OCI-LY1 (cell line): ENCODE results near the gene STPG4.
"Not testable (repeated sequence)": the region's sequence is repeated elsewhere in the genome, so short reads cannot be mapped to it uniquely, and the experiment has no call there.

Experiments
- H2AFZ ChIP-seq: fragments of 200-600 bp; sonication (generic), shearing (Covaris generic); 2 replicates; pipeline ENCODE4 v1.6.0; 2014; ENCODE audit warnings: antibody characterized with exemption, mild to moderate bottlenecking, low read length
- H3F3A ChIP-seq: fragments of 200-600 bp; sonication (generic), shearing (Covaris generic); 2 replicates; pipeline ENCODE4 v1.6.0; 2014; ENCODE audit warnings: mild to moderate bottlenecking, antibody characterized with exemption, low read length, moderate library complexity; ENCODE audit not compliant: insufficient read depth
- H3K27ac ChIP-seq: fragments of 200-600 bp; sonication (generic); 2 replicates; pipeline ENCODE4 v1.5.1; 2014; ENCODE audit warnings: low read length, mixed run types, mild to moderate bottlenecking, low read depth; ENCODE audit not compliant: poor library complexity, severe bottlenecking
- H3K27me3 ChIP-seq: fragments of 200-600 bp; sonication (generic); 2 replicates; pipeline ENCODE4 v1.6.0; 2014; ENCODE audit warnings: antibody characterized with exemption, mild to moderate bottlenecking, low read length, moderate library complexity; ENCODE audit not compliant: insufficient read depth
- H3K36me3 ChIP-seq: fragments of 200-600 bp; sonication (generic); 2 replicates; pipeline ENCODE4 v1.6.1; 2014; ENCODE audit warnings: mild to moderate bottlenecking, antibody characterized with exemption, low read length, moderate library complexity, mixed read lengths; ENCODE audit not compliant: insufficient read depth
- H3K4me1 ChIP-seq: fragments of 200-600 bp; sonication (generic); 2 replicates; pipeline ENCODE4 v1.5.1; 2014; ENCODE audit warnings: mild to moderate bottlenecking, low read length, moderate library complexity; ENCODE audit not compliant: insufficient read depth, severe bottlenecking
- H3K4me2 ChIP-seq: fragments of 200-600 bp; sonication (generic), shearing (Covaris generic); 2 replicates; pipeline ENCODE4 v1.6.1; 2014; ENCODE audit warnings: low read length
- H3K4me3 ChIP-seq: fragments of 200-600 bp; sonication (generic); 2 replicates; pipeline ENCODE4 v1.5.1; 2014; ENCODE audit warnings: low read length, low read depth, mild to moderate bottlenecking, mixed read lengths; ENCODE audit not compliant: poor library complexity, severe bottlenecking
- H3K79me2 ChIP-seq: fragments of 200-600 bp; shearing (Covaris generic); 2 replicates; pipeline ENCODE4 v1.6.1; 2016; ENCODE audit warnings: mixed run types, low read length, mixed read lengths; ENCODE audit not compliant: insufficient read depth
- H3K9ac ChIP-seq: fragments of 200-600 bp; sonication (generic), shearing (Covaris generic); 2 replicates; pipeline ENCODE4 v1.6.1; 2014; ENCODE audit warnings: mild to moderate bottlenecking, low read length, mixed read lengths
- H3K9me2 ChIP-seq: fragments of 200-600 bp; sonication (generic), shearing (Covaris generic); 2 replicates; pipeline ENCODE4 v1.6.1; 2014; ENCODE audit warnings: low read depth, mild to moderate bottlenecking, low read length, mixed read lengths
- H3K9me3 ChIP-seq: fragments of 200-600 bp; shearing (Covaris generic); 2 replicates; pipeline ENCODE4 v1.6.1; 2014; ENCODE audit warnings: low read length, mixed read lengths
- H4K20me1 ChIP-seq: fragments of 200-600 bp; sonication (generic), shearing (Covaris generic); 2 replicates; pipeline ENCODE4 v1.6.0; 2016; ENCODE audit warnings: mild to moderate bottlenecking, low read length; ENCODE audit not compliant: insufficient read depth
- EZH2 ChIP-seq: fragments of 200-600 bp; sonication (generic), shearing (Covaris generic); IDR thresholded peaks from 2 replicates; pipeline ENCODE4 v1.8.0; 2017; ENCODE audit warnings: borderline replicate concordance, mixed run types, mild to moderate bottlenecking, antibody characterized with exemption, low read length, moderate library complexity, mixed read lengths
- TF ChIP-seq, protein P1 (sequence below): fragments of 200-600 bp; sonication (generic), shearing (Covaris generic); IDR thresholded peaks from 2 replicates; pipeline ENCODE4 v1.5.1; 2017; ENCODE audit warnings: mild to moderate bottlenecking, antibody characterized with exemption, low read length, moderate library complexity, mixed read lengths

Gene STPG4

DNA sequence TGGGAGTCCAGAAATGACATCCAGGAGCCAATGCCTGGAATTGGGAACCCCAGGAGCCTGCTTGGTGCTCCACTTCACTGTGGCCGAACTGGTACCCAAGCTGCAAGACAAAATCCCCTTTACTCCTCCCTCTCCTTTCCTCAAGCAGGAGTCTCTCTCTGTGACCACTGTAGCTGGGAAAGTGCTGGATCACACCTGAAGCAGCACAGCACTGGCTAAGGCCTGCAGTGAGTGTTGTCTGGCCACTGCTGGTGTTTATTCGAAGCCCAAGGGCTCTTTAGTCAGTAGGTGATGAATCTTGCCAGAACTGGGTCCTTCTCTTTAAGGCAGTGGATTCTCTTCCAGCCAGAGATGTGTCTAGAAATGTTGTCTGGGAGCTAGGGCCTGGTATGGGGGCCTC lies 26.4 kb downstream of the STPG4 start:
- Histone ChIP-seq H3K4me1 (no peaks in the 10 kb centered on the region), H3K4me3 (no peak overlapping the region), H3F3A (no peaks in the 10 kb centered on the region), H4K20me1 (no peaks in the 10 kb centered on the region), H3K9me3 (no peaks in the 10 kb centered on the region), H3K27me3 (no peaks in the 10 kb centered on the region), H3K4me2 (no peak overlapping the region), H3K9me2 (no peaks in the 10 kb centered on the region), H2AFZ (no peak overlapping the region), H3K36me3 (no peaks in the 10 kb centered on the region; the same call in 1 of the 2 replicates), H3K9ac (no peak overlapping the region), H3K79me2 (no peaks in the 10 kb centered on the region), H3K27ac (no peak overlapping the region)
- TF ChIP-seq, protein P1, sequence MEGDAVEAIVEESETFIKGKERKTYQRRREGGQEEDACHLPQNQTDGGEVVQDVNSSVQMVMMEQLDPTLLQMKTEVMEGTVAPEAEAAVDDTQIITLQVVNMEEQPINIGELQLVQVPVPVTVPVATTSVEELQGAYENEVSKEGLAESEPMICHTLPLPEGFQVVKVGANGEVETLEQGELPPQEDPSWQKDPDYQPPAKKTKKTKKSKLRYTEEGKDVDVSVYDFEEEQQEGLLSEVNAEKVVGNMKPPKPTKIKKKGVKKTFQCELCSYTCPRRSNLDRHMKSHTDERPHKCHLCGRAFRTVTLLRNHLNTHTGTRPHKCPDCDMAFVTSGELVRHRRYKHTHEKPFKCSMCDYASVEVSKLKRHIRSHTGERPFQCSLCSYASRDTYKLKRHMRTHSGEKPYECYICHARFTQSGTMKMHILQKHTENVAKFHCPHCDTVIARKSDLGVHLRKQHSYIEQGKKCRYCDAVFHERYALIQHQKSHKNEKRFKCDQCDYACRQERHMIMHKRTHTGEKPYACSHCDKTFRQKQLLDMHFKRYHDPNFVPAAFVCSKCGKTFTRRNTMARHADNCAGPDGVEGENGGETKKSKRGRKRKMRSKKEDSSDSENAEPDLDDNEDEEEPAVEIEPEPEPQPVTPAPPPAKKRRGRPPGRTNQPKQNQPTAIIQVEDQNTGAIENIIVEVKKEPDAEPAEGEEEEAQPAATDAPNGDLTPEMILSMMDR: no peak
- no peak for TF ChIP-seq EZH2

DNA sequence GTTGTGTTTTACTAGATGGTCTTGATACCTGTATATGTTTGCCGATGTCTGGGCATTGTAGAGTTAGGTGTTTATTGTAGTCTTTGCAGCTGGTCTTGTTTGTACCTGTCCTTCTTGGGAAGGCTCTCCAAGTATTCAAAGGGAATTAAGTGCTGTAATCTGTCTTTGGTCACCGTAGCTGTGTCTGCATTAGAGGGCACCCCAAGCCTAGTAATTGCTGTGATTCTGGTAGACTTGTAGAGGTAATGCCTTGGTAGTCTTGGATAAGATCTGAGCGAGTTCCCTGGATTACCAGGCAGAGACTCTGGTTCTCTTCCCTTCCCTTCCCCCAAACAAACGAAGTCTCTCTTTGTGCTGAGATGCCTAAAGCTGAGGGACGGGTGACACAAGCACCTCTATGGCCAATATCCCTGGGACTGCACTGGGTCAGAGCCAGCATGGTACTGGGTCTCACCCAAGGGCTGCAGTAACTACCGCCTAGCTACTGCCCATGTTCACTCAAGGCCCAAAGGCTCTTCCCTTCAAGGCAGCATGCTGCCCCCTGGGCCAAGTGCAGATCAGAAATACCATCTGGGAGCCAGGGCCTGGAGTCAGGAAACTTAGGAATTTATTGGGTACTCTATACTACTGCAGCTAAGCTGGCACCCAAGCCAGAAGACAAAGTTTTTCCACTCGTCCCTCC lies 27.1 kb downstream of the STPG4 start:
- Histone ChIP-seq H2AFZ (no peak overlapping the region), H3K9ac (no peak overlapping the region), H3K4me3 (no peak overlapping the region)

DNA sequence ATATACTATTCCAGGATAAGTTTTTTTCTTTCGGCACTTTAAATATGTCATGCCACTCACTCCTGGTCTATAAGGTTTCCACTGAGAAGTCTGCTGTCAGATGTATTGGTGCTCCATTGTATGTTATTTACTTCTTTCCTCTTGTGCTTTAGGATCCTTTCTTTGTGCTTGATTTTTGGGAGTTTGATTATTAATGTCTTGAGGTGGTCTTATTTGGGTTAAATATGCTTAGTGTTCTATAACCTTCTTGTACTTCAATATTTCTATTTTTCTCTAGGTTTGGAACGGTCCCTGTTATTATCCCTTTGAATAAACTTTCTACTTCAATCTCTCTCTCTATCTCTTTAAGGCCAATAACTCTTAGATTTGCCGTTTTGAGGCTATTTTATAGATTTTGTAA lies 28.3 kb downstream of the STPG4 start:
- Histone ChIP-seq H3K4me1 (no peaks in the 10 kb centered on the region), H3K4me2 (no peak overlapping the region), H3K27me3 (no peaks in the 10 kb centered on the region), H3K36me3 (no peaks in the 10 kb centered on the region; the same call in 1 of the 2 replicates), H3K9ac (no peak overlapping the region), H3K9me2 (no peaks in the 10 kb centered on the region), H3K9me3 (no peaks in the 10 kb centered on the region), H3K27ac (no peak overlapping the region), H3F3A (no peaks in the 10 kb centered on the region), H2AFZ (no peak overlapping the region), H4K20me1 (no peaks in the 10 kb centered on the region), H3K79me2 (no peaks in the 10 kb centered on the region), H3K4me3 (no peak overlapping the region)
- TF ChIP-seq, protein P1: no peak
- no peak for TF ChIP-seq EZH2

More for the DNA sequence above, 27.1 kb downstream of the STPG4 start:
- Histone ChIP-seq H3F3A (no peaks in the 10 kb centered on the region), H3K9me3 (no peaks in the 10 kb centered on the region), H3K9me2 (no peaks in the 10 kb centered on the region), H3K4me1 (no peaks in the 10 kb centered on the region), H3K27ac (no peak overlapping the region), H3K36me3 (no peaks in the 10 kb centered on the region; the same call in 1 of the 2 replicates), H3K4me2 (no peak overlapping the region), H3K27me3 (no peaks in the 10 kb centered on the region), H3K79me2 (no peaks in the 10 kb centered on the region), H4K20me1 (no peaks in the 10 kb centered on the region)
- no peak for TF ChIP-seq EZH2
- TF ChIP-seq, protein P1: no peak

DNA sequence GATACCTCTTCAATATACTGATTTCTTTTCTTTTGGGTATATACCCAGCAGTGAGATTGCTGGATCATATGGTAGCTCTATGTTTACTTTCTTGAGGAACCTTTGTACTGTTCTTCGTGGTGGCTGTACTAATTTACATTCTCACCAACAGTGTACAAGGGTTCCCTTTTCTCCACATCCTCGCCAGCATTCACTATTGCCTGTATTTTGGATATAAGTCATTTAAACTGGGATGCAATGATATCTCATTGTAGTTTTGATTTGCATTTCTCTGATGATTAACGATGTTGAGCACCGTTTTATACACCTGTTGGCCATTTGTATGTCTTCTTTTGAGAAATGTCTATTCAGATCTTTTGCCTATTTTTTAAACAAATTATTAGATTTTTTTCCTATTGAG lies 30.4 kb downstream of the STPG4 start:
- H3K27ac ChIP-seq, H3F3A ChIP-seq: not testable (repeated sequence)

DNA sequence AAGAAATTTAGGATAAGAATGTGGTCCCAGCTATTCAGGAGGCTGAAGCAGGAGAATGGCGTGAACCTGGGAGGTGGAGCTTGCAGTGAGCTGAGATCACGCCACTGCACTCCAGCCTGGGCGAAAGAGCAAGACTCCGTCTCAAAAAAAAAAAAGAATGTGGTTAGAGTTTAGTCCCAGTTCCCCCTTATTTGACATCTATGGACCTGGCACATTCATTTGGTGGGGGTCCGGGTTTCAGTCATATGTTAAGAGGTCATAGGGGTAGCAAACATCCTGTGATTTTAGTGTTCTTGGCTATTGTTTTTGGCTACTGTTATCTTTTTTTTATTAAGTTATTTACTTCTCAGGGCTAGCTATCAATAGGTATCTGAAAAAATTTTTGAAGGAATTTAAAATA lies 34.7 kb downstream of the STPG4 start:
- not testable (repeated sequence) for H3K4me2 ChIP-seq, H3K9me3 ChIP-seq, H3F3A ChIP-seq, H2AFZ ChIP-seq, H3K36me3 ChIP-seq, H3K9ac ChIP-seq, H3K4me3 ChIP-seq, H3K27ac ChIP-seq, H3K4me1 ChIP-seq, H4K20me1 ChIP-seq, H3K79me2 ChIP-seq, H3K27me3 ChIP-seq, H3K9me2 ChIP-seq

More for the DNA sequence above, 30.4 kb downstream of the STPG4 start:
- H3K9ac ChIP-seq, H2AFZ ChIP-seq, H3K4me3 ChIP-seq, H3K4me2 ChIP-seq, H3K27me3 ChIP-seq, H4K20me1 ChIP-seq, H3K4me1 ChIP-seq, H3K79me2 ChIP-seq, H3K36me3 ChIP-seq, H3K9me3 ChIP-seq, H3K9me2 ChIP-seq: not testable (repeated sequence)
